Astrocyte (in vitro differentiated cells and primary cell): ENCODE measurements around the gene CYP19A1. TPM values are rescaled to one million over a fixed set of nuclear protein-coding genes. Genes with fewer than 3 reads are reported as not detected.

Source experiments
- DNase-seq: peaks from one replicate; pipeline ENCODE4 v3.0.0-alpha.2; 2010; ENCODE audit warnings: low read depth
- FAIRE-seq: peaks from 2 replicates; lab custom pipeline; 2011; peaks lifted over from hg19 to GRCh38; lab: Jason Lieb, UNC
- H2AFZ ChIP-seq: 2 replicates; pipeline ENCODE4 v1.6.0; 2012; ENCODE audit warnings: low read depth, low read length, inconsistent platforms
- H3K27ac ChIP-seq: 2 replicates; pipeline ENCODE4 v1.5.1; 2011; ENCODE audit warnings: low read depth, low read length, inconsistent platforms
- H3K27me3 ChIP-seq: 2 replicates; pipeline ENCODE4 v1.6.0; 2011; ENCODE audit warnings: low read length, inconsistent platforms; ENCODE audit not compliant: insufficient read depth
- H3K36me3 ChIP-seq: 2 replicates; pipeline ENCODE4 v1.5.1; 2011; ENCODE audit warnings: low read length, inconsistent platforms; ENCODE audit not compliant: insufficient read depth
- H3K4me1 ChIP-seq: 2 replicates; pipeline ENCODE4 v1.5.1; 2011; ENCODE audit warnings: low read length, inconsistent platforms; ENCODE audit not compliant: insufficient read depth
- H3K4me2 ChIP-seq: 2 replicates; pipeline ENCODE4 v1.6.0; 2012; ENCODE audit warnings: low read length, inconsistent platforms
- H3K4me3 ChIP-seq: 2 replicates; pipeline ENCODE4 v1.5.1; 2011; ENCODE audit warnings: low read depth, mild to moderate bottlenecking, low read length, inconsistent platforms; ENCODE audit not compliant: insufficient read depth
- H3K79me2 ChIP-seq: 2 replicates; pipeline ENCODE4 v1.6.0; 2012; ENCODE audit warnings: mild to moderate bottlenecking, low read length, inconsistent platforms; ENCODE audit not compliant: insufficient read depth
- H3K9ac ChIP-seq: 2 replicates; pipeline ENCODE4 v1.6.0; 2012; ENCODE audit warnings: mild to moderate bottlenecking, low read length, inconsistent platforms
- H3K9me3 ChIP-seq: 2 replicates; pipeline ENCODE4 v1.5.1; 2012; ENCODE audit warnings: low read depth, mild to moderate bottlenecking, low read length, inconsistent platforms; ENCODE audit not compliant: insufficient read depth
- H4K20me1 ChIP-seq: 2 replicates; pipeline ENCODE4 v1.6.0; 2012; ENCODE audit warnings: low read length, inconsistent platforms; ENCODE audit not compliant: insufficient read depth
- H3K27ac Mint-ChIP-seq: one replicate; pipeline ENCODE4 v1.8.0; 2021; ENCODE audit warnings: mild to moderate bottlenecking, mixed read lengths; ENCODE audit not compliant: unreplicated experiment
- H3K27me3 Mint-ChIP-seq: one replicate; pipeline ENCODE4 v1.8.0; 2021; ENCODE audit warnings: low read depth, mixed read lengths; ENCODE audit not compliant: unreplicated experiment
- H3K36me3 Mint-ChIP-seq: one replicate; pipeline ENCODE4 v1.8.0; 2021; ENCODE audit warnings: low read depth, mixed read lengths; ENCODE audit not compliant: unreplicated experiment
- H3K4me1 Mint-ChIP-seq: one replicate; pipeline ENCODE4 v1.8.0; 2021; ENCODE audit warnings: low read depth, mixed read lengths; ENCODE audit not compliant: unreplicated experiment
- H3K4me3 Mint-ChIP-seq: one replicate; pipeline ENCODE4 v1.8.0; 2021; ENCODE audit warnings: mild to moderate bottlenecking, moderate library complexity, mixed read lengths; ENCODE audit not compliant: unreplicated experiment
- H3K9me3 Mint-ChIP-seq: one replicate; pipeline ENCODE4 v1.8.0; 2021; ENCODE audit warnings: mild to moderate bottlenecking, mixed read lengths; ENCODE audit not compliant: unreplicated experiment
- CTCF ChIP-seq: IDR thresholded peaks from 2 replicates; pipeline ENCODE4 v1.5.1; 2011; ENCODE audit warnings: low read depth, mild to moderate bottlenecking, inconsistent platforms, low read length, moderate library complexity; ENCODE audit not compliant: insufficient read depth
- EZH2 ChIP-seq: IDR thresholded peaks from 2 replicates; pipeline ENCODE4 v1.6.1; 2012; ENCODE audit warnings: mild to moderate bottlenecking, low read length, inconsistent platforms; ENCODE audit not compliant: insufficient read depth
- total RNA-seq: library from RNA; stranded (reverse); gene quantifications from 2 replicates; pipeline ENCODE4 v1.2.1, GENCODE V29; 2021

Gene CYP19A1
- total RNA-seq, 1 donor from 2014 or later = 0.75 TPM

GRCh38 chr15:51229907-51230330, 108.5 kb downstream of the CYP19A1 start:
- Histone ChIP-seq H3K27ac (no peak overlapping the region), H3K4me1 (peaks cover 13% of the 10 kb centered on the region), H3K9ac (no peak overlapping the region), H3K9me3 (no peaks in the 10 kb centered on the region), H3K79me2 (no peaks in the 10 kb centered on the region), H3K4me2 (no peak overlapping the region), H3K4me3 (no peak overlapping the region), H4K20me1 (no peaks in the 10 kb centered on the region), H2AFZ (no peak overlapping the region), H3K27me3 (no peaks in the 10 kb centered on the region), H3K36me3 (no peaks in the 10 kb centered on the region)
- Mint-ChIP-seq H3K4me1 (peaks cover 12% of the 10 kb centered on the region), H3K36me3 (no peaks in the 10 kb centered on the region), H3K27ac (no peak overlapping the region), H3K4me3 (no peak overlapping the region), H3K27me3 (peaks cover 2% of the 10 kb centered on the region), H3K9me3 (no peaks in the 10 kb centered on the region)
- no peak for FAIRE-seq
- peak; percentile 19 for DNase-seq
- TF ChIP-seq CTCF (peak; percentile 35), EZH2 (no peak)

- H3K9me3 Mint-ChIP-seq = no peaks in the 10 kb centered on the region
- peak overlapping the region; percentile 29 for H3K27ac Mint-ChIP-seq
- no peaks in the 10 kb centered on the region for H4K20me1 ChIP-seq
- peak overlapping the region; percentile 51 for H3K27ac ChIP-seq
- H3K79me2 ChIP-seq = no peaks in the 10 kb centered on the region
- H3K27me3 Mint-ChIP-seq = no peaks in the 10 kb centered on the region
- H3K4me1 ChIP-seq = peaks cover 23% of the 10 kb centered on the region
- H3K4me1 Mint-ChIP-seq = peaks cover 25% of the 10 kb centered on the region
- no peaks in the 10 kb centered on the region for H3K36me3 ChIP-seq
- H3K4me2 ChIP-seq = peak overlapping the region; percentile 76
- H3K9ac ChIP-seq = no peak overlapping the region
- H3K4me3 Mint-ChIP-seq = no peak overlapping the region
- no peaks in the 10 kb centered on the region for H3K27me3 ChIP-seq
- FAIRE-seq = peak; percentile 79
- H3K36me3 Mint-ChIP-seq = no peaks in the 10 kb centered on the region
- no peak for TF ChIP-seq CTCF
- TF ChIP-seq EZH2 = no peak
- H3K9me3 ChIP-seq = no peaks in the 10 kb centered on the region
- peak overlapping the region; percentile 20 for H3K4me3 ChIP-seq
- DNase-seq = peak; percentile 85
- no peak overlapping the region for H2AFZ ChIP-seq
Observed at GRCh38 chr15:51227940-51228732, 110.3 kb downstream of the CYP19A1 start.
